ENCODE measurements around the gene BAAT.

Gene BAAT

DNA sequence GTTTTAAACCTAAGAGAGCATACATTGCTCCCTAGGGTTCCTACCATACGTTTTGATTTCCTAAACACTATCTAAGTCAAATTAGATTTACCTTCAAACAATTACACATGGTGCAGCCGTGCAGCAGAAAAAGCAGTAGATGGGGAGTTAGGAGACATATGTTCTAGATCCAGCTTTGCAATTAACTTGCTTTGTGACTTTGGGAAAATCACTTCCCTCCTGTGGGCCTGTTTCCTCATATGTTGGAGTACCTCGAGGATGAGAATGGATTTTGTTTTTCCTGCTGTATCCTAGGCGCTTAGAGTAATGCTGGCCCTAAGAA is 12.9 kb upstream of the BAAT start:
- Histone ChIP-seq H3K9me3 (ENCODE audit: insufficient read depth, low read length) (no peaks in the 10 kb centered on the region), H3K9me2 (replicated peaks; ENCODE audit: insufficient read depth, low read length) (no peaks in the 10 kb centered on the region), H3K27me3 (ENCODE audit: low read length) (no peaks in the 10 kb centered on the region), H2AFZ (ENCODE audit: low read depth, low read length, severe bottlenecking) (peak overlapping the region; percentile 92), H3K4me3 (ENCODE audit: insufficient read depth, low read length, poor library complexity, severe bottlenecking) (peak overlapping the region; percentile 92), H3K36me3 (ENCODE audit: low read length) (peaks cover 58% of the 10 kb centered on the region), H3F3A (ENCODE audit: insufficient read depth) (no peaks in the 10 kb centered on the region), H3K27ac (ENCODE audit: low read depth, low read length) (peak overlapping the region; percentile 38), H3K9ac (ENCODE audit: low read length) (peak overlapping the region; percentile 82), H3K4me2 (ENCODE audit: low read depth, low read length, poor library complexity, severe bottlenecking) (peak overlapping the region; percentile 87), H4K20me1 (ENCODE audit: low read depth, low read length) (no peaks in the 10 kb centered on the region), H3K79me2 (ENCODE audit: insufficient read depth, low read length) (peaks cover 73% of the 10 kb centered on the region)
- TF ChIP-seq CTCF (IDR thresholded peaks at IDR 0.05; ENCODE audit: insufficient read depth, low read length, poor library complexity, severe bottlenecking) (no peak), EZH2phosphoT487 (conservative IDR thresholded peaks at IDR 0.05; ENCODE audit: low read length) (no peak)

DNA sequence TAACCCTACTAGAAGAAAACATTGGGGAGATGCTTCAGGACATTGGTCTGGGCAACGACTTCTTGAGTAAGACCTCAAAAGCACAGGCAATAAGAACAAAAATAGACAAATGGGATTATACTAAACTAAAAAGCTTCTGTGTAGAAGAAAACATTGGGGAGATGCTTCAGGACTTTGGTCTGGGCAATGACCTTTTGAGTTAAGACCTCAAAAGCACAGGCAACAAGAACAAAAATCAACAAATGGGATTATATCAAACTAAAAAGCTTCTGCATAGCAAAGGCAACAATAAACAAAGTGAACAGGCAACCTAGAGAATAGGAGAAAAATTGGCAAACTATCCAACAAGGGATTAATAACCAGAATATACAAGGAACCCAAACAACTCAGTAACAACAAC is 9.9 kb upstream of the BAAT start:
- Histone ChIP-seq H3K79me2 (ENCODE audit: insufficient read depth, low read length) (peaks cover 86% of the 10 kb centered on the region), H3K27me3 (ENCODE audit: low read length) (no peaks in the 10 kb centered on the region), H3F3A (ENCODE audit: insufficient read depth) (no peaks in the 10 kb centered on the region), H2AFZ (ENCODE audit: low read depth, low read length, severe bottlenecking) (no peak overlapping the region), H3K36me3 (ENCODE audit: low read length) (peaks cover 55% of the 10 kb centered on the region), H3K4me2 (ENCODE audit: low read depth, low read length, poor library complexity, severe bottlenecking) (no peak overlapping the region), H3K9me2 (replicated peaks; ENCODE audit: insufficient read depth, low read length) (no peaks in the 10 kb centered on the region), H4K20me1 (ENCODE audit: low read depth, low read length) (no peaks in the 10 kb centered on the region), H3K4me3 (ENCODE audit: insufficient read depth, low read length, poor library complexity, severe bottlenecking) (no peak overlapping the region), H3K9ac (ENCODE audit: low read length) (no peak overlapping the region), H3K27ac (ENCODE audit: low read depth, low read length) (no peak overlapping the region), H3K9me3 (ENCODE audit: insufficient read depth, low read length) (no peaks in the 10 kb centered on the region)
- TF ChIP-seq CTCF (IDR thresholded peaks at IDR 0.05; ENCODE audit: insufficient read depth, low read length, poor library complexity, severe bottlenecking) (no peak), EZH2phosphoT487 (conservative IDR thresholded peaks at IDR 0.05; ENCODE audit: low read length) (no peak)

GRCh38 chr9:101393135-101393534 is 8.3 kb upstream of the BAAT start:
- TF ChIP-seq CTCF (IDR thresholded peaks at IDR 0.05; ENCODE audit: insufficient read depth, low read length, poor library complexity, severe bottlenecking) (no peak), EZH2phosphoT487 (conservative IDR thresholded peaks at IDR 0.05; ENCODE audit: low read length) (no peak)
- Histone ChIP-seq H3K27ac (ENCODE audit: low read depth, low read length) (no peak overlapping the region), H2AFZ (ENCODE audit: low read depth, low read length, severe bottlenecking) (no peak overlapping the region), H3K9me2 (replicated peaks; ENCODE audit: insufficient read depth, low read length) (no peaks in the 10 kb centered on the region), H3F3A (ENCODE audit: insufficient read depth) (no peaks in the 10 kb centered on the region; the same call in 1 of the 2 replicates), H3K9ac (ENCODE audit: low read length) (no peak overlapping the region), H3K4me2 (ENCODE audit: low read depth, low read length, poor library complexity, severe bottlenecking) (no peak overlapping the region), H3K9me3 (ENCODE audit: insufficient read depth, low read length) (no peaks in the 10 kb centered on the region), H3K27me3 (ENCODE audit: low read length) (no peaks in the 10 kb centered on the region), H3K79me2 (ENCODE audit: insufficient read depth, low read length) (peaks cover 76% of the 10 kb centered on the region), H3K36me3 (ENCODE audit: low read length) (peaks cover 70% of the 10 kb centered on the region), H3K4me3 (ENCODE audit: insufficient read depth, low read length, poor library complexity, severe bottlenecking) (no peak overlapping the region), H4K20me1 (ENCODE audit: low read depth, low read length) (no peaks in the 10 kb centered on the region)

All from SU-DHL-6 (cell line).